Measurements from ENCODE around the gene CIART.
"Not testable (repeated sequence)": the region's sequence is repeated elsewhere in the genome, so short reads cannot be mapped to it uniquely, and the experiment has no call there.

The CIART gene

DNA sequence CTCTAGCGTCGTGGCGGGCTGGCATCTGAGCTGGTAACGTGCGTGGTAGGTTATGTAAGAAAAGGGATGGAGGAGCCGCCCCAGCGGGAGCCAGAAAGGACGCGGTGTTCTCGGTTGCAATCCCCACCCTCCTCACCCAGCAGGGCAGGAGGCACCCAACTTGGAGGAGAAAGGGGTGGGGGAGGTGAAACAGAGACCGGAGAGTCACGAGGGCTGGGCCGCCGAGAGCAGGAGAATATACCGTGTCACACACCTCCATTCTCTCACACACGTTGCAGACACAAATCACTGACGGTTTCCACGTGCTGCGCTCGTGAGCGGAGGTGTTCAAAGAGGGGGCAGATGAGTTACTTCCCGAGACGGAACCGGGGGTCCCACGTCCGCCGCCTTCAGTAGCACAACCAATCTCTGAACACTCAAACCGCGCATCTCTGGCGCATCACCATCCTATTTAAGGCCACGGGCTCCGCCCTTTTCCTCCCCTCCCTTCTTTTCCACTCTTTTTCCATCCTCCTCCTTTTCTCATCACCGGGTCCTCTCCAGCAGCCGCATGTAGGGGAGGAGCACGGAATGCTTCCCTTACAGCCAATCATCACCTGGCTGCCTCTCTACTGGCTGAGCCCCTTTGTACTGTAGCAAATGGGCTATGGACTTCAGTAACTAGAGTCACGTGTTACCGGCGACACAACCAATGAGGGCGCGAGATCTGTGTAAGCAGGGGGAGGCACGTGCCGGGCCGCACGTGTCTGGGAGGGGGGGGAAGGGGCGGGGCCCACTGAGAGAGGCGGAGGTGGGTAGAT is at the start of gene CIART:
TSS of gene CIART (plus strand) at position 797 of the 800 bp plus-strand sequence. CDS start 714 bp downstream, outside the sequence.
- peak; percentile 96 for DNase-seq

- not testable (repeated sequence) for DNase-seq
These were observed 49.4 kb upstream of the CIART start for GRCh38 chr1:150232921-150233320.

DNA sequence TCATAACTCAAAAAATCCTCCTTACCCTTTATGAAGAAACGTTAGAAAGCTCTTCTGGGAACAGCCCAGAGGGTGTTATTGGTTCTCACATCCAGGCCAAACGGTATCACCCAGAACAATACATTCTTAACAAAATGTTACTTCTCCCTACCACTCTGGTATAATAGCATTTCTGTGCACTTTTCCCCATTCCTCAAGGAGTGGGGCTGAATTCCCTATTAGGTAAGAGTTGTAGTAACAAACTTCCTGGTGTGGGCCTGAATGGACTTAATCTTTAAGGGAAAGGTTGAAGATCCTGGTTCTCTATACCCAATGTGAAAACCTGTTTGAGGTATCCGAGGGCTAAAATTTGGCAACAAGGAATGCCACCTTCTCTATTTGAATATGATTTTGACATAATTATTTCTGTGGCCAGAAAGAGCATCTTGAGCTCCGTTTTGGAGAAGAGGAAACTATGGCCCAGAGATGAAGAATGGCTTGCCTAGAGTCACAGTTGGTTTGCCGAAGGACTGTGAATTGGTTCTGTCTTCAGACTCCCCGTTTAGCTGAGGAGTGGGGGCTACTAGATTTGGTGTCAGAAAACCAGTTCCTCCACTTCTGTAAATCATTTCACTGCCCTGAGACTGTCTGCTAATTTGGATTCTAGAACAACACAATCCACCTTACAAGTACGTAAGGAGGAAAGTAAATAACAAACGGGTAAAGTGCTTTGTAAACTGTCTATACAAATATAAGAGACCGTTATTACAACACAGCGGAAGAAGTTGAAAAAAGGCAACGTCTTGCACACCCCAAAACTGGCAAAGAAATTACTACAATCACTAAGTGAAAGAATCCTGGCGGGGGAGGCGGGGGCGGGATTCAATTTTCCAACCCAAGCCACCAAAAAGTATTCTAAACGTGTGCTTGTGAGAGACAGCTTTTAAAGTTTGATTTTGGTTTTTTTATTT is 48.7 kb upstream of the CIART start:
- no peak for DNase-seq

DNA sequence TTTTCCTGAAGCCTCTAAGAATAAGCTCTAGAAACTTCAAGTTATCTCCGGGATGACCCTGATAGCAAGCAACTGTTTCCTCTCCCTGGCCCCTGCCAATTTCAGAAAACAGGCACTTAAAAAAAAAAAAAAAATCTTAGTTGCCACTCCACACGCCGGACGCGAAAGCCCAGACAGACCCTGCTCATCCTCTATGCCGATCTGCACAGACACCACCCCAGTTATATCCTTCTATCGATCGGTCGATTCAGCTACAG is 48.1 kb upstream of the CIART start:
- DNase-seq = no peak

GRCh38 chr1:150234566-150235293 is 47.6 kb upstream of the CIART start:
- peak; percentile 84 for DNase-seq

- DNase-seq = peak; percentile 76
These were observed 47.0 kb upstream of the CIART start for GRCh38 chr1:150235294-150235851.

DNA sequence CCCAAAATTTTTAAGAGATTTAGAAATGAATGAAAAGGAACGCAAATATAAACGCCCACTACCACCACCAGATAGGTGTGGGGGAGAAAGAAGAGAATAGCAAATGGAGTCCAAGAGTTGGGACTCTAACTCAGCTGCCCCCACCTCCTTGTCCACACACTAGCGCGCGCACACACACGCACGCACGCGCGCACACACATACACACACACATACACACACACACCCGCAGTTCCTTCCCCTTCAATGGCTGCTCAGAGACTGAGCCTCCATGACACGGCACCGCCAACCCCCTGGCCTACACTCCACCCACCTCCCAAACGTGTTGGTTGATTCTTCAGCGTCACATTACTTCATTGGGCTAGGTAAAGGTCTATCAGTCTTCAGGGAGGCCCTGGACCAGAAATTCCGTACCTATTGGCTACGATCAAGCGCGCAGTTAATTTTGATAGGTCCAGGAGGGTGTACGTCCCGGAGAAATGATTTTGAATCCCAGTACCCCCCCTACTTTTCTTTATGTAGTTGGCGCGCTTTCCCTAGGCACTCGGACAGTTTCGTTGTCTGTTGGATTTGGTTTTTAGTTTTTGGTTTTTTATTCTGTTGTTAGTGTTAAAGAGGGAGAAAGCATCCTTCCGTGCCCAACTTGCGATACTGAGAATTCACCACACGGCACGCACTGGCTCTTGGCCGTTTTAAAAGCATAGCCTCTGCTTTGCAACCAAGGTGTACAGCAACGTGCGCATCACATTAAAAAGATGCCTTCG is 46.3 kb upstream of the CIART start, which contains the start of gene ANP32E:
TSS of gene ANP32E (minus strand) at position 261 of the 762 bp plus-strand sequence. CDS start 326 bp downstream, outside the sequence.
- DNase-seq = peak; percentile 100

GRCh38 chr1:150236614-150237100 is 45.7 kb upstream of the CIART start:
- DNase-seq = peak; percentile 58

- not testable (repeated sequence) for DNase-seq
These were observed 45.2 kb upstream of the CIART start for GRCh38 chr1:150237176-150237575.

GRCh38 chr1:150237746-150238145 is 44.6 kb upstream of the CIART start:
- peak; percentile 38 for DNase-seq

GRCh38 chr1:150243003-150243402 is 39.4 kb upstream of the CIART start:
- DNase-seq = no peak

DNA sequence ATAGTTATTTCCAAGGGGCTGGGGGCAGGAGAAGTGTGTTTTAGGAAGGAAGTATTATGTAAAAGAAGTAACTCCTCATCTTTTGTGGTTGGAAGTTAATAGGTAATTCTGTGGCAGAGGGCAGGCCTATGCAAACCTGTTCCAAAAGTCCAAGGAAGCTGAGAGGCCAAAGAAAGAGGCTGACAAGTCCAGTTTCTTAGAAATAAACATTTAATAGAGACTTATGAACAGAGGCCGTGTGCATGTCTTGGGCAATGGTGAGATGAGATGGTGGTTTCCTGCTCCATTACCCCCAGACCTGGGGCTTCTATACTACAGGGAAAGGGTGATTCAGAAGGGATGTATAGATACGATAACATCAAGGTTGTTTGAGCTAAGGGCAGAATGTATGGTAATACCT is 32.4 kb upstream of the CIART start:
- no peak for DNase-seq

- no peak for DNase-seq
These were observed 26.2 kb upstream of the CIART start for GRCh38 chr1:150256198-150256553.

DNA sequence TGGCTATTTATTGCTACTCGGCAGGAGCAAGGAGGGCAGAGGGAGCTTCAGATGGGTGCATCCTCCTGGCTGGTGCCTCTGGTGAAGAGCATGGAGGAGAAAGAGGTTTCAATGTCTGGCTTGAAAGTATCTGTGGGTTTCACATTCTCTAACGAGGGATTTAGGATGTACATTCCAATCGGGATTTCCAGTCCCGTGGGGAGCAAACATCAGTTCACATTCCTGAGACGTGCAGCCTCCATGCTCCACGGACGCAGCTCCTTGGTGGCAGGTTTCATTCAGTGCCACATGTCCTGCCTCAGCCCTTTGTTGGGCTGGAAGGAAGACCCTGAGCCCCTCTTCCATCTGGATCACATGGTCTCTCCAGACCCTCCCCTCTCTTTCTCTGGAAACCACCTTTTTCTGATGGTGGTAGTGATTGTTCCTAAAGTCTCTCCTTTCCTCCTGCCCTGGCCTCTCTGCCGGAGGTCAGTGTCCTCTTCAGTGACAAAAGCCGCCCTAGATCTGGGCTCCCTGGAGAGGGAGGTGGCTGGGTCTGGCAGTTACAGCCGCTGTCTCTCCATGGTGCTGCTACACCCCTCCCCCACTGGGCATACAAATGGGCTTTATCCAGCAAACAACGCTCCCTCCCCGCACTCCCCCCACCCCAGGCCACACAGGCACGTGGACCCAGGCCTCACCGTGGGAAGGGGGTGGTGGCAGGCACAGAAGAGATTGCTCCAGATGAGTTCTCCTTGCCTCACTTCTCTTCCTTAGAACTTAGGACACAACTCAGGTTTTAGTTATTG is 25.6 kb upstream of the CIART start:
- peak; percentile 49 for DNase-seq

DNA sequence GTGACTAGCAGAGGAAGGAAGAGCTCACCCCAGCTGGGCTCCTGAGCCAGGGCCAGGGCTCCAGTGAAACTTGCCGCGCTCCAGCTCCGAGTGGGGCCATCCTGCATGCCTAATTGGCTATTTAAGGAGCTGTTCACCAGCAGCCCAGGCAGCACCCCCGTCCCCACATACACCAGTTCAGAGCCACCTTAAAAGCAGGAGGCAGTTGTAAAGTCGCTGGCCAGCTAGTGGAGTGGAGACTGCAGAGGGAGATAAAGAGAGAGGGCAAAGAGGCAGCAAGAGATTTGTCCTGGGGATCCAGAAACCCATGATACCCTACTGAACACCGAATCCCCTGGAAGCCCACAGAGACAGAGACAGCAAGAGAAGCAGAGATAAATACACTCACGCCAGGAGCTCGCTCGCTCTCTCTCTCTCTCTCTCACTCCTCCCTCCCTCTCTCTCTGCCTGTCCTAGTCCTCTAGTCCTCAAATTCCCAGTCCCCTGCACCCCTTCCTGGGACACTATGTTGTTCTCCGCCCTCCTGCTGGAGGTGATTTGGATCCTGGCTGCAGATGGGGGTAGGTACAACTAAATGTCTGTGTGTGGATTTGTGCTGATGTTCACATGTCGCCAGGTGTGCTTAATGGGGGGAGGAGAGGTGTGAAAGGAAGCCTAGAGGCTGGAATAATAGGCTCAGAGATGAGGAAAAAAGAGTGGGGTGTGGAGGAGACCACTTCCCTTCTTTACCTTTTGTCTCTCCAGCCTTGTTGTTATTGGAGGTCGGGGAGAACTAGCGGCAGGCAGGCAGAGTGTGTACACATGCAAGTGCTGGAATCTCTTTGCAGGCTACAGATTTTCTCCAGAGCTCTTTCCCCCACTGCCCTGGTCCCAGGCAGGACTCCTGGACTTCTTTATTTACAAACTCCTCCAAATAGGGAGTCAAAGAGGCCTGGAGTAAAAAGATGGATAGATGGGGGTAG is 24.4 kb upstream of the CIART start, which contains the start of gene CA14:
TSS of gene CA14 (plus strand) at position 151 of the 962 bp plus-strand sequence. CDS start at position 506, 355 bp downstream.
- DNase-seq = peak; percentile 52

DNA sequence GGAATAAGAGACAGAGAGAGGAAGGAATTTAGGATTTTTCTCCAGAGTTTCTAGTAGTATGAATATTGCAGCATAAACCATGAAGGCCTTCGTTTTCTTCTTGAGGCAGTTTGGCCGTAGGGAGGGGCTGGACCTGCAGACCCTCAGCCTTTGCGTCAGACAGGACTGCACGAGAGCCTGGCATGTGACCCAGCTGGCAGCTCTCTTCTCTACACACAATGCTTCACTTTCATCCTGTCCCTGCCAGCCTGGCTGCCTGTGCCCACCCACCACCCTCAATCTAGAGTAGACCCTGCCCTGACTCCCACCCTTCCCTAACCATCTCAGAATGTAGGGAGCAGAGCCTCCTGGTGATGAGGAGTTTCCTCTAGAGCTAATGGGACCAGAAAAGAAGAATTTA is 23.1 kb upstream of the CIART start:
- no peak for DNase-seq

DNA sequence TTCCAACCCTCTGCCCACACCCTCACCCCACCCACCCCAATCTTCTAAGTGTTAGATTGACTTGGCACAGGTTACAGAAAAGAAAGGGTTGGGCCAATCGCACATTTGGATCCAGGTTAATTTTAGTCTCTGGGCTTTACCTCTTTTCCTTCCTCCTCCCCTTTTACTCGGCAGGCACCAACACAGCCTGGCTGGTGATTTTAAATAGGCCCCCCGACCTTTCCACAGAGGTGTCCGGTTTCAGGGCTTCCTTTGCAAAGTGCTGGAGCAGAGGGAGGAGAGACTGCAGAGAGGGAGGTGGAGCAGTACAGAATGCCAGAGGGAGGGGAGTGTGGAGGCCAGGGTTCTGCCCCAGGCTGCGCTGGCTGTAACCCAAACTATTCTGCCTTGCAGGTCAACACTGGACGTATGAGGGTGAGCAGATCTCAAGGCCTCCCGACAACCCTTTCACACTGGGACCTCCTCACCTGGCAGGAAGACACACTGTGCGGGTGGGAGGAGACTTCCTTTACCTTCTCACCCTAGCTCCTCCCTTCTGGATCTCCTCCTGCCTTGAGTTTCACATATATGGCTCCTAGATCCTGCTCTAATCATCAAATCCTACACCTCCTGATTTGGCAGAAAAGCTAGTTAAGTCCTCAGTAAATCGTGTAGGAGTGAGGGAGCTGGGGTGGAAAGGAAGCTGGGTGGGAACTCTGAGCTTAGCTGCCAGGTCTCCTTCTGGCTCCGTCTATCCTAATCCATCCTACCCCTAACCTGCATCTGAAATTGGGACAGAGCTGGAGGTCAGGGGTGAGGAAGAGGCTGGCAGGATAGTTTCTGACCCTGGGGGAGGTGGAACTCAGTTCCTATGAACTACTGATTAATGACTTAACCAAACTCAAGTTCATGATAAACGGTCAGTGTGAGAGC is 22.3 kb upstream of the CIART start:
- DNase-seq = no peak

- DNase-seq = no peak
These were observed 21.0 kb upstream of the CIART start for GRCh38 chr1:150261367-150261766.

All from NCI-H82 (cell line).